Stimulated activated CD8-positive, alpha-beta memory T cell treated with anti-CD3 and anti-CD28 coated beads, Interleukin-4, amount 100 ng/mL, for 48 hours (primary cell): Measurements from ENCODE around the gene INSYN2B.
"Not testable (repeated sequence)": the region's sequence is repeated elsewhere in the genome, so short reads cannot be mapped to it uniquely, and the experiment has no call there.

Source experiments
- DNase-seq: peaks from one replicate; pipeline ENCODE4 v3.0.0-alpha.2; 2020

INSYN2B gene

DNA sequence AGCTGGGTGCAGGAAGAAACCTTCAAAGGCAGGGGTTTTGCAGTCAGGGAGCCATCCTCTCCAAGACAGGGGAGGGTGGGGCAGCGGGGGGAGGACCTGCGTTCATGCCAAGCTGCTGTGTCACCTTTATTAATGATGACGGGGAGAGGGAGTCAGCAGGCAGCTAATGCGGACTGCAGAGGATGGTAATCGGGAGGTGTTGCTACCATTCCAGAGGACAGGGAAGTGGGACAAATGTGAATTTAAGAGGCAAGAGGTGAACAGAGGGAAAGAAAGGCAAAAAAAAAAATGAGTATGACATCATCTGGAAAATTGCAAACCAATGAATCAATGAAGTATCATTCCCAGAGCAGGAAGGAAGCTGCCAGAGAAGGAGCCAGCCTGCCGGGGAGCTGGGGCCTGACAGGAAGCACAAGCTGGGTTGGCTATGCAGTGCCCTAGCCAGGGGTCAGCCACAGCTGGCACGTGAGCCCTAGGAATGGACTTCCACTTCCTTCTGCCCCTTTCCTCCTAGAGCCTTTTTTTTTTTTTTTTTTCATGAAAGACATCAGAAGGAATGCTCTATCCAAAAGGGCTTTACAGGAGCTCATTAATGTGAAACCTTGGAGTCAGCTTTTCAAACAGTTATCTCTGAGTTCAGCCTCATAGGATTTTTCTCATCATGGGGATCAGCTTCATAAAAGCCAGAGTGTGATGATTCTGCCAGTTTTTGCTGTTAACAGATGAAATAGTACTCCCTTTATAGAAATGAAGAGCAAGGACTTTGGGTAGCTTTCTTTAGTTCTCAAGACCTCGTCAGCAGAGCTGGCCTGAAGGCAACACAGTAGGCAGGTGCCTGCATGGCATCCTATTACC, 9.2 kb downstream of the INSYN2B start:
- no peak for DNase-seq

DNA sequence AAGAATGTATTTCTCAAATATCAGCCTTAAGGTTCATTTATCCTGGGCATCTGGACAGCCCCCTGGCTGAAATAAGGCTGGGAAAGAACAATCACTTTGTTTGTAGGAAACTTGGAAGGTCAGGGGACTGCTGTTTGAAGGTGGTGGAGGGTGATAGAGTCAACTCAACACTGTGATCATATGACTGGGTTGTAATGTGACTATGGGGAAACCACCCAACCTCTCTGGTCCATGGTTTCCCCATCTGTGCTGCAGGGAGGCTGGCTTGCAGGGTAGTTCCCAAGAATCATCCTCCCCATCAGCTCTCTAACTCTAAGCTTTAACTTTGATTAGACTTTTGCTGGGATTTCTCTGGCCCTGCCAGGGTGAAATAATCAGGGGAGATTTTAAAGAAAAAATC, 10.0 kb downstream of the INSYN2B start:
- no peak for DNase-seq

- no peak for DNase-seq
These were observed 16.0 kb downstream of the INSYN2B start for GRCh38 chr5:169964246-169964645.

DNA sequence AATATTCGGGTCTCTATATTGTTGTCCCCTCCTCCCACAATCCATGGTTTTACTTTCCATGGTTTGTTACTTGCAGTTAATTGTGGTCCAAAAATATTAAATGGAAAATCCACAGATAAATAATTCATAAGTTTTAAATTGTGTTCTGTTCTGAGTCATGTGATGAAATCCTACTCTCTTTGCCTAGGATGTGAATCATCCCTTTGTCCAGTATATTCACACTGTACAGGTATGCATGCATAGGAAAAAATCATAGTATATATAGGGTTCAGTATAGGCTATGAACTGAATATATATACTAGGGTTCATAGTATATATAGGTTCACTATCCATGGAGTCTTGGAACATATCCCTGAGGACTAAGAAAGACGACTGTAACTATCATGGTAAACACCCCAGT, 19.6 kb downstream of the INSYN2B start:
- DNase-seq = no peak

DNA sequence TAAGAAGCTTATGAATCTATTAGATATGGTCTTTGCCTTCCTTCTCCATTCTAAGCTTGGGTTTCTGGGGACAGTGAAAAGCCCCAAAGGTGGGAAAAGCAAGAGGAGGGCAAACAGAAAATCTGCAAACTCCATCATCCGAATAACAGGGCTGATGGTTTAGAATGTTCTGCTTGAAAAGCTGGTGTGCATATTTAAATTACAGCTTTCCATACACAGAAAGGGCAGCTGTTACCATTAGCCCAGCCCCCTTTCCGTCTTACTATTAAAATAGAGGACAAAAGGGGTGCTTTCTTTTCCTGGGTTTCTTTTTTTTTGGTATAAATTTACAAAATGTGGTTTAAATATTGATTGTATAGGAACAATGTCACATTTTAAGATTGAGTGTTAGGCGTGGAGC, 22.0 kb downstream of the INSYN2B start:
- no peak for DNase-seq

DNA sequence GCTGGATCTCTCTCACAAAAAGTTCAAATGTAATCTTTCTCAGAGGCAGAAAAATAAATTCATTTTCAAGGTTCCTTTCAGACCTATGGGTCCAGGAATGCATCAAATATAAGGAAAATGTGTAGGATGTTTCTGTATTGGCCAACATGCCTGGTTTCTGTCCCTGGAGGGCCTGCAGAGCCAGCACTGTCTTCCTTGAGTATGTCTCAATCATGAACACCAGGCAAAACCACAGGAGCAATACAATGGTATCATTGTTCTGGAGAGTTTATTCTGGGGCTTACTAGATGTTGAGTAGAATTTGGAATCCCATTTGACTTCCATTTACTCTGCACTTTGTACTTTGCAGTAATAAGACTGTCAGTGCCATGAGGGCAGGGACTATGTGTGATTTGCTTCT, 23.5 kb downstream of the INSYN2B start:
- DNase-seq = no peak

DNA sequence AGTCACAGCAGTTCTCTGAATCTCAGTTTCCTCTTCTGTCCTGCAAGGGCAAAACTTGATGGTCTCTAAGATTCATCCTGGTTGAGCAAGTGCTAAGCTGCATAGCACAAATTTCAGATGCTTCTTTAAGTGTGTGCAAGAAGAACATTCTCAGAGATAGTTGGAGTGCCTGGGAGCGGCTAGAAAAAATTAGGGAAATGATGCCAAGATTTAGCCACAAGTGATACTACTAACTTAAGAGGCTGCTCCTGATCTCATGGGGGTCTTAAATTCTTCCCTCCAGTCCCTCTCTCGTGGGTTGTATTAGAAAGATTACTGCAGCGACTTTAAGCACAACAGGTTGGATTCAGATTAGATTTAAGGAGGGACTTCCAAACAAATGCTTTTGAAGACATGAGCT, 24.2 kb downstream of the INSYN2B start:
- DNase-seq = no peak

DNA sequence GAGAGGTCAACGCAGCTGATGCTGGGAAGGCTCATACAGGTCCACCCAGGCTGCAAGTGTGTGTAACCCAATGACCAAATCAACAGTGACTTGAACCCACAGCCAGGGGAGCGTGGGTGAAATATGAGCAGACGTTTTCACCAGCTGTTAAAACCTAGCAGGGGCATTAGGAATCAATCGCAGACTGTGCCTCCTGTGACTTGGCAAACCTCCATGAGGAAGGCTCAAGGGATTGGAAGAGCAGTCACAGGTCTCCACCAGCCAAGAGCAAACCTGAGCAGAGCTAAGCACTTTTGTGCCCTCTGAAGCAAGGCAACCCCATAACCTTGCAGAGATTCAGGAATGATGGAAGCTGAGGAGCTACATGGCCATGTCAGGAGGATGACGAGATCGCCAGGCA, 25.5 kb downstream of the INSYN2B start:
- DNase-seq = no peak

GRCh38 chr5:169953196-169953595, 27.1 kb downstream of the INSYN2B start:
- not testable (repeated sequence) for DNase-seq

DNA sequence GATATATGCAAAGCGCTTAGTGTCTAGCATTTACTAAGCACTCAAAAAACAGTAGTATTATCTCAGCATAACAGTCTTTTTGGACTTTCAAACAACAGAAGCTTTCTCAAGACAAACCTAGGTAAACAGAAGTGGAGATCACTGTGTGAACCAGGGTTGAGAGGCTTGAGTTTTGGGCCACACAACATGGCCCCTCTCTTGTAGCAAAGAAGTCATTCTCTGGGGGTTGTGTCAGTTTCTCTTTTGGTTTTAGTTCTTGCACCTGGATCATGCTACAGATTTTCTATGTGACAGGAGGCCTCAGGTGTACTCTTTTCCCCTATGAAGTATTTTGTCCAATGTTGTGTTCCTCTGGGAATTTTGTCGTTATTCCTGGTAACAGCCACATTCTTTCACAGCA, 30.0 kb downstream of the INSYN2B start:
- DNase-seq = no peak

DNA sequence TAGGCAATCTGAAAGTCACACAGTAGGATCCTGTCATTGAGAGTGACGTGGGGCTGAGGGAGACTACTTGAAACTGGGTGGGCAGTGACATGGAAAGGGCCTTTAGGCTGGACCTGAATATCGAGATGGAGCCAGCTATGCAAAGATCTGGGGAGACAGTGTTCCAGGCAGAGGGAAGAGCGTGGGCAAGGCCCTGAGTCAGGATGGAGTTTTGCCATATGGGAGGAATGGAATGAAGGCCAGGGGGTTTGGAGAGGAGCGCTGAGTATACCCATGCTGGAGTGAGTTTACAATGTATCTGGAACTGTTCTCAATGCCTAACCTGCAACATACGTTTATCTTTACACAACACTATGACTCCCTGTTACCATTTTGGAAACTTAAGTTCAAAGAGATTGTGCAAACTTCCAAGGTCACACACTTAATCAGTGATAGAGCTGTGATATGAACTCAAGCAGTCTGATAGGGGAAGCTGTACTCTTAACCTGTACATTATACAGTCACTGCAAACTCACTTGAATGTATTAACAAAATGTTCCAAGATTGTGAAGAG, 33.5 kb downstream of the INSYN2B start:
- no peak for DNase-seq

DNA sequence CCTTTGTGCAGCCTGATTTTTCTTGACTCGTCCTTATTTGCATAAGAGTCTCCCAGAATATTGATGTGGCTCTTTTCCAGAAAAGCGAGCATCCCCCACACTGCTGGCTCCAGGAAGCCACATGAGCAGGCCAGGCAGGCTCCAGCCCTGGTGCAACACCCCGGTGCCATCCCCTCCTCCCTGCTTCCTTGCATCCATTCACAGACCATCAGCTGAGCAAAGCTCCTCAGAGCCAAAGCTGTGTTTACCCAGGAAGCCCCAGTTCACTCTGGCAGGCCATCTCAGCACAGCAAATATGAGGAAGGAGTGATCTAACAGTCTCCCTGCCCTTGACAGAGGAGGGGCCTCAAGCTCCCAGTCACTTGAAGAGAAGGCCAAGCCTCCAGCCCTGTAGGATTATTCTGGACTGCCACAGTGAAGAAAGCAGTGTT, 34.4 kb downstream of the INSYN2B start:
- DNase-seq = no peak

DNA sequence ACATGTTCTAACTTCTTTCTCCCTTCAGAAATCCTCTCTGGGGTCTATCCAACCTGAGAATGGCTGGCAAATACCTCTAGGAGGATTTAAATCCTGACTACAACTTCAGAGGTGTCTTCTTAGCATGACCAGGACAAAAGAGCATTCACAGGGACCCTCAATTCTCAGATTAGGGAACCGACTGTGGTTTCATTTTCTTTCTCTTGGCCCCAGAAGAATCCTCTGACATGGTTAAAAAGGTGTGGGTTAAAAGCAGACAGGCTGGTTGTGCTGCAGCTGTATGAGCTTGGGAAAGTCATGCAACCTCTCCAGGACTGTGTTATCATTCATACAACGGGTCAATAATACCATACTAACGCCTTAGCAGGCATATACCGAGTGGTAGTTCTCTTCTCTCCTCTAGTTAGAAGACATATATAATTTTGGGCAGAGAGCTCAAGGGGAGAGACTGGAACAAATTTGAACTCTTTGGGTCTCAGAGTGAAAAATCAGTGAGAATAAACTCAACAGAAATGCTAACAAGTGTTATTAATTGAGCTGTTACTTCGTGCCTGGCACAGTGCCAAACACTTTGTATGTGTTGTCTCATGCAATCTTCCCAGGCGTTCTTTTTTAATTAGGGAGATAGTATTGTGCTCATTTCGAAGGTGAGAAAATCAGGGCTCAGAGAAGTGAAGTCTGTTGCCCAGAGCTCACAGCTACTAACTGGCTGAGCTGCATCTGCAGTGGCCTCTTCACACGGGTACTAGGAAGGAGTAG, 35.2 kb downstream of the INSYN2B start:
- no peak for DNase-seq

DNA sequence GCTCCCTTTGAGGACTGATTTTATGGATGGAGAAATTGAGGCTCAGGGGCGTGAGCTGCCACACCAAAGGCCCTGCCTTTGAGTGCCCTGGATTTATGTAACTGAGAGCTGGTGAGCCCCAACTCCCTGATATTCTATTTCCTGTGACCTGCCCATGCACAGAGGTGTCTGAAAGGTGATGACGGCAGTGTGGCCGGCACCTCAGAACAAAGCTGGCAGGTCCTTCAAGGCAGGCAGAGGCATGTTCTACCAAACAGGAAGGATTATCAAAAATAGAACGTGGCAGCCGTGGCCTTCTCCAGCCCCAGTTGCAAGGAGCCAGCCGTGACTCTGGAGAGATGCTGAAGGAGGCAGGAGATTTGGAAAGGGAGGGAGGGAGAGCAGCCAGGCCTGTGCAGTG, 36.2 kb downstream of the INSYN2B start:
- no peak for DNase-seq

- DNase-seq = no peak
These were observed 37.3 kb downstream of the INSYN2B start for GRCh38 chr5:169943026-169943425.

DNA sequence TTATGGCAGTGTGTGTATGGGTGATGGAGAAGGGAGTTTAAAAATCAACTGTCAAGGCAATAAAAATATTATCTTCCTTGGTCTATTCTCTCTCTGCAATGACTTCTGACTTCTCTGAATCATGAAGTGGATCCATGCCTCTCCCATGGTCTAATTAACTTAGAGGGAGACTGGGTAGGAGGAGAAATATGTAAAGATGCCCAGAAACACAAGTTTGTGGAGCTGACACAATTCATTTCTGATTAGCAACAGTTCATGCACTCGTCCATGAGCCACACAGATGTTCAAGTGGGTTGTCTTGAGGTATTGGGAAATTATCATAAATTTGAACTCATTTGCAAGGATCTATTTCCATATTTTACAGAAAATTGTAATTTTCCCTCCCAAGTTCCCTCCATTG, 38.1 kb downstream of the INSYN2B start:
- no peak for DNase-seq

DNA sequence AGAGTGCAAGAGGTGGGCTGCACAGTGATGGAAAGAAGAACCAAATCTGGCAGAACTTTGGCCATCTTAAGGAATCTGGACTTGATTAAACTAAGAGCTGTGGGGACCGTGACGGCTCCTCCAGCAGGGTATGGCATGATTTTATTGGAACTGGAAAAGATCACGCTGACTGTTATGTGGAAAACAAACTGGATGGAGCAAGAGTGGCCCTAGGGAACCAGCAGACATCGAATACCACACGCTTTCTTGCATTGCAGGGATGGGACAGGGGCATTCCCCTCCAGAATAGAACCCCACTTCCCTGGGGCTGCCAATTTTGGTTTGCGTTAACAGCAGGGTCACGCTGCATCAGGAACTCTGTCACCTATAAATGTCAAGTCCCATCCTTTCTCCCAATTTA, 38.8 kb downstream of the INSYN2B start:
- no peak for DNase-seq

DNA sequence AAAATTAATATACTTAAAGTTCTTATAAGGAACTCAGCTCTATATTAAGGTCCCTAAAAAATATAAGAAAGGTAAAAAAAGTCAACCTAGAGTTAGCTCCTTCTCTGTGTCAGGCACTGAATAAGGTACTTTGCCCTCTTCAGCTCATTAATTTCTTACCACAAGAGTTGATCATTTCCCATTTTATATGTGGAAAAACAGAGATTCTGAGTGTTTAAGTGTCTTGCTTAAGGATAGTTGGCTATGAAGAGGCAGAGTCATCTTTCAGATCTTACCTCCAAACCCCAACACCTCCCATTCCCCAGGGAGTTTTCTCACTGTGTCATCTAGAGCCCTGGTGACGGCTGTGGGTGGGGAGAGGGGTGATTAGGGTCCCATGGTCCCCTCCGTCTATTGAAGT, 40.6 kb downstream of the INSYN2B start:
- no peak for DNase-seq

- DNase-seq = no peak
These were observed 41.9 kb downstream of the INSYN2B start for GRCh38 chr5:169938439-169938838.

DNA sequence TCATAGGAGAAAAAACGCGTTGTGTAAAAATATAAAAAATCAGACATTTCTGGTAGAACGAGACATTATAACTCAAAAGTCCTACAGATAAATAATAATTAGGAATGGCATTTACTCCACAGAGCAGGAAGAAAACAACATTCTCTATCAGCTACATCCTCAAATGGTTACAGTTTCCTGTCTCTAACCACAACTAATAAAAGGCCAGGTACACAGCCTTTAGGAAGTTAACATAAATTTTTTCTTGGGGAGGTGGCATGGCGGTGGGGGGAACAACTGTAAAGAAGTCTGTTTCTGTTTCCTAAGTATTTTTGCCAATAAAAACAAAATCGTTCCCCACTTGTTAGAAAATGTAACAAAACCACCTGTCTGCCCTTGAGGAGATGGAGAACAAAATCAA, 44.5 kb downstream of the INSYN2B start:
- DNase-seq = no peak

DNA sequence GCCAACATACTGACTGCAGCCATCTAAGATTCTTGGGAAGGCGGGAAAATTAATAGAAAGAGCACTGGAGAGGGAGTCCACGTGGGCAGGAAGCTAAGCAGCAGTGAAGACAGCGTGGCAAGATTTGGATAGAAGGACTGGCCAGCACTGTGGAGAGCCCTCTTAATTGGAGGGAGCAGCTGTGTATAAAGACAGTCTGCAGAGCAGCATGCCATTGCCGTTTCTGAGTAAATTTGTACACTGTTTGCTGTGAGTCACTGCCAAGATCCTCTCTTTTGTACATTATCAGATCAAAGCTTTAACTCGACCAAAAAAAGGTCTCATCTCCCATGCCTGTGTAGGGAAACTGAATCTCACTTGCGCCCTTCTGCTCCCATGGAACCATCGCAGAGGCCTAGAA, 45.3 kb downstream of the INSYN2B start:
- no peak for DNase-seq

- DNase-seq = no peak
These were observed 46.7 kb downstream of the INSYN2B start for GRCh38 chr5:169933616-169934015.

GRCh38 chr5:169933127-169933526, 47.2 kb downstream of the INSYN2B start:
- no peak for DNase-seq

DNA sequence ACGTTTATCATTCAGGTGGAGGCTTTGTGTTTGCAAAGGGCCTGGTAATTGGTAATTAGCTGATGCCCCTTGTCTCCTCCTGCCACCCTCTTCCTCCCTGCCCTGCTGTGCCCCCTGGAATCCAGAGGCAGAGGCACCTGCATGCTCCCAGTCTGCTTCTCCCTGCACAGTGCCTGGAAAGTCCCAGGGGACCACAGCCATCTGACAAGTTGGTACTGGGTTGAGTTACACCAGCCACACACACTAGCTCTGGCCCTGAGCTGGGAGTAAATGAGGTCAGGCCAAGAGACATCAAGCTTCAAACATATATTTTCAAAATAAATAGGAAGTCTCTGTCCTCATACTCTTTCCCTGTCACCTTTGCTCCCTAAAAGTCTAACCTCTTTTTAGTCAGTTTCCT, 56.3 kb downstream of the INSYN2B start:
- DNase-seq = no peak
